Measurements from ENCODE around the gene DYSF.

- TF ChIP-seq, protein P1, sequence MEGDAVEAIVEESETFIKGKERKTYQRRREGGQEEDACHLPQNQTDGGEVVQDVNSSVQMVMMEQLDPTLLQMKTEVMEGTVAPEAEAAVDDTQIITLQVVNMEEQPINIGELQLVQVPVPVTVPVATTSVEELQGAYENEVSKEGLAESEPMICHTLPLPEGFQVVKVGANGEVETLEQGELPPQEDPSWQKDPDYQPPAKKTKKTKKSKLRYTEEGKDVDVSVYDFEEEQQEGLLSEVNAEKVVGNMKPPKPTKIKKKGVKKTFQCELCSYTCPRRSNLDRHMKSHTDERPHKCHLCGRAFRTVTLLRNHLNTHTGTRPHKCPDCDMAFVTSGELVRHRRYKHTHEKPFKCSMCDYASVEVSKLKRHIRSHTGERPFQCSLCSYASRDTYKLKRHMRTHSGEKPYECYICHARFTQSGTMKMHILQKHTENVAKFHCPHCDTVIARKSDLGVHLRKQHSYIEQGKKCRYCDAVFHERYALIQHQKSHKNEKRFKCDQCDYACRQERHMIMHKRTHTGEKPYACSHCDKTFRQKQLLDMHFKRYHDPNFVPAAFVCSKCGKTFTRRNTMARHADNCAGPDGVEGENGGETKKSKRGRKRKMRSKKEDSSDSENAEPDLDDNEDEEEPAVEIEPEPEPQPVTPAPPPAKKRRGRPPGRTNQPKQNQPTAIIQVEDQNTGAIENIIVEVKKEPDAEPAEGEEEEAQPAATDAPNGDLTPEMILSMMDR (conservative IDR thresholded peaks at IDR 0.05; ENCODE audit: low read depth, low read length) = no peak
- TF ChIP-seq EZH2 (IDR thresholded peaks at IDR 0.05; ENCODE audit: borderline replicate concordance, low read depth, low read length, poor library complexity, severe bottlenecking) = no peak
These were observed 167.5 kb downstream of the DYSF start for GRCh38 chr2:71620851-71621251.
